NCI-H2196 (cell line): ENCODE results near the gene DCLRE1C.
"Not testable (repeated sequence)": the region's sequence is repeated elsewhere in the genome, so short reads cannot be mapped to it uniquely, and the experiment has no call there.

ENCODE experiments used
- DNase-seq: peaks from one replicate; lab custom pipeline; 2025; ENCODE audit not compliant: unreplicated experiment; lab: John Stamatoyannopoulos, UW

DCLRE1C gene

GRCh38 chr10:14889318-14889717, 64.6 kb downstream of the DCLRE1C start:
- no peak for DNase-seq

- DNase-seq = no peak
Observed at GRCh38 chr10:14884082-14884481, 69.8 kb downstream of the DCLRE1C start.

GRCh38 chr10:14880229-14880628, 73.7 kb downstream of the DCLRE1C start:
- no peak for DNase-seq

GRCh38 chr10:14879928-14880193, 74.0 kb downstream of the DCLRE1C start:
- DNase-seq = no peak

- DNase-seq = no peak
Observed at GRCh38 chr10:14879124-14879927, 74.6 kb downstream of the DCLRE1C start.

- DNase-seq = peak; percentile 83
Observed at GRCh38 chr10:14878266-14879123, 75.4 kb downstream of the DCLRE1C start, which contains the start of gene SUV39H2. TSS of gene SUV39H2 (plus strand) at chr10:14878866. CDS start at chr10:14878889, 23 bp downstream.

- DNase-seq = no peak
Observed at GRCh38 chr10:14876764-14877163, 77.1 kb downstream of the DCLRE1C start.

- DNase-seq = no peak
Observed at GRCh38 chr10:14875941-14876340, 78.0 kb downstream of the DCLRE1C start.

GRCh38 chr10:14873090-14873760, 80.7 kb downstream of the DCLRE1C start:
- DNase-seq = no peak

- DNase-seq = not testable (repeated sequence)
Observed at GRCh38 chr10:14864871-14865270, 89.0 kb downstream of the DCLRE1C start.

- DNase-seq = not testable (repeated sequence)
Observed at GRCh38 chr10:14864466-14864865, 89.4 kb downstream of the DCLRE1C start.

- DNase-seq = no peak
Observed at GRCh38 chr10:14860791-14861190, 93.1 kb downstream of the DCLRE1C start.

GRCh38 chr10:14859775-14860174, 94.1 kb downstream of the DCLRE1C start:
- DNase-seq = no peak

- no peak for DNase-seq
Observed at GRCh38 chr10:14859043-14859442, 94.9 kb downstream of the DCLRE1C start.

GRCh38 chr10:14858338-14858960, 95.4 kb downstream of the DCLRE1C start:
- DNase-seq = no peak

- no peak for DNase-seq
Observed at GRCh38 chr10:14855453-14855852, 98.4 kb downstream of the DCLRE1C start.

- DNase-seq = no peak
Observed at GRCh38 chr10:14852236-14852635, 101.7 kb downstream of the DCLRE1C start.
